ENCODE measurements around the gene GPALPP1. TPM values are rescaled to one million over a fixed set of nuclear protein-coding genes. Genes with fewer than 3 reads are reported as not detected.

Gene GPALPP1
- total RNA-seq, 1 donor from 2014 or later, result 20.9 TPM

DNA sequence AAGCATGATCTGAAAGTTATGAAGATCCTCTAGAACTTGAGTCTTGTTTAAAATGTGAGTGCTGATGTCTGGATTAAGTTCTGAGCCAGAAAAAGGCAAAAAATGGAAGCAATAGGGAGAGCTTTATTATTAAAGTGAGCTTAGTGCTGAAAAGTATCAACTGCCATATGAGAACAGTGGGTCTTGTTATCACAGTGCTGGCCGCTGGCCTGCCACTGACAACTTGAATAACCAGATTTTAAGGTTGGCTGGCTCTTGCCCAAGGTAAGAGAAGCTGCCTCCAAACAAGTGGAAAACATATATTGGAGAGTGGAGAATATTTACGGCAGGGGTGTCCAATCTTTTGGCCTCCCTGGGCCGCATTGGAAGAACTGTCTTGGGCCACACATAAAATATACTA lies 33.9 kb upstream of the GPALPP1 start:
- Histone ChIP-seq H3K4me3 (no peak overlapping the region), H3K36me3 (no peaks in the 10 kb centered on the region), H3K27ac (no peak overlapping the region), H3K9me3 (no peaks in the 10 kb centered on the region), H3K27me3 (no peaks in the 10 kb centered on the region), H3K4me1 (no peaks in the 10 kb centered on the region)
- DNase-seq (ENCODE audit: extremely low spot score in 2 of 2), result no peak
- intact Hi-C loops (cut with DNase I), result no loop called here
- TF ChIP-seq POLR2A (IDR thresholded peaks at IDR 0.05) (no peak), POLR2AphosphoS5 (IDR thresholded peaks at IDR 0.05; ENCODE audit: insufficient read depth in 1 of 2, low read depth in 1 of 2) (no peak)
- TF ChIP-seq, protein P1, sequence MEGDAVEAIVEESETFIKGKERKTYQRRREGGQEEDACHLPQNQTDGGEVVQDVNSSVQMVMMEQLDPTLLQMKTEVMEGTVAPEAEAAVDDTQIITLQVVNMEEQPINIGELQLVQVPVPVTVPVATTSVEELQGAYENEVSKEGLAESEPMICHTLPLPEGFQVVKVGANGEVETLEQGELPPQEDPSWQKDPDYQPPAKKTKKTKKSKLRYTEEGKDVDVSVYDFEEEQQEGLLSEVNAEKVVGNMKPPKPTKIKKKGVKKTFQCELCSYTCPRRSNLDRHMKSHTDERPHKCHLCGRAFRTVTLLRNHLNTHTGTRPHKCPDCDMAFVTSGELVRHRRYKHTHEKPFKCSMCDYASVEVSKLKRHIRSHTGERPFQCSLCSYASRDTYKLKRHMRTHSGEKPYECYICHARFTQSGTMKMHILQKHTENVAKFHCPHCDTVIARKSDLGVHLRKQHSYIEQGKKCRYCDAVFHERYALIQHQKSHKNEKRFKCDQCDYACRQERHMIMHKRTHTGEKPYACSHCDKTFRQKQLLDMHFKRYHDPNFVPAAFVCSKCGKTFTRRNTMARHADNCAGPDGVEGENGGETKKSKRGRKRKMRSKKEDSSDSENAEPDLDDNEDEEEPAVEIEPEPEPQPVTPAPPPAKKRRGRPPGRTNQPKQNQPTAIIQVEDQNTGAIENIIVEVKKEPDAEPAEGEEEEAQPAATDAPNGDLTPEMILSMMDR (IDR thresholded peaks at IDR 0.05), result no peak

DNA sequence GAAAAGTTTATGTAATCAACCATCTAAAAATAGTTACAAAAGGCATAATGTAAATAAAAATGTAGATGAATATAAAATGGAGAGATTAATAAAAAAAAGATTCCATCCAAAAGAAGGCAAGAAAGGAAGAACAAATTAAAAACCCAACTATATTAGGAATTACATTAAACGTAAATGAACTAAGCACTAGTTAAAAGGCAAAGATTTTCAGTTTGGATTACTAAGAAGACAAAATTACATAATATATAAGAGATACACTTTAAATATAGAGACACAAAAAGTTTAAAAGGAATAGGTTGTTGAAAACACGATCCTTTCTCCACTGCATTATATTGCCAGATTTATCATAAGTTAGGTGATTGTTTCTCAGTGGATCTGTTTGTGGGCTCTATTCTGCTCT lies 27.3 kb upstream of the GPALPP1 start:
- Histone ChIP-seq H3K27me3 (no peaks in the 10 kb centered on the region), H3K27ac (no peak overlapping the region), H3K4me3 (no peak overlapping the region), H3K36me3 (peaks cover 4 to 33% of the 10 kb centered on the region in 2 donors), H3K9me3 (peaks cover 7% of the 10 kb centered on the region), H3K4me1 (no peaks in the 10 kb centered on the region)
- TF ChIP-seq POLR2A (IDR thresholded peaks at IDR 0.05), result no peak
- TF ChIP-seq, protein P1 (IDR thresholded peaks at IDR 0.05), result no peak
- TF ChIP-seq POLR2AphosphoS5 (IDR thresholded peaks at IDR 0.05; ENCODE audit: insufficient read depth in 1 of 2, low read depth in 1 of 2), result no peak
- no peak for DNase-seq (ENCODE audit: extremely low spot score in 2 of 2)
- intact Hi-C loops (cut with DNase I), result loop anchor here (10.0 kb wide), 1 partner anchor 477 kb away; no protein-coding TSS in a partner anchor

DNA sequence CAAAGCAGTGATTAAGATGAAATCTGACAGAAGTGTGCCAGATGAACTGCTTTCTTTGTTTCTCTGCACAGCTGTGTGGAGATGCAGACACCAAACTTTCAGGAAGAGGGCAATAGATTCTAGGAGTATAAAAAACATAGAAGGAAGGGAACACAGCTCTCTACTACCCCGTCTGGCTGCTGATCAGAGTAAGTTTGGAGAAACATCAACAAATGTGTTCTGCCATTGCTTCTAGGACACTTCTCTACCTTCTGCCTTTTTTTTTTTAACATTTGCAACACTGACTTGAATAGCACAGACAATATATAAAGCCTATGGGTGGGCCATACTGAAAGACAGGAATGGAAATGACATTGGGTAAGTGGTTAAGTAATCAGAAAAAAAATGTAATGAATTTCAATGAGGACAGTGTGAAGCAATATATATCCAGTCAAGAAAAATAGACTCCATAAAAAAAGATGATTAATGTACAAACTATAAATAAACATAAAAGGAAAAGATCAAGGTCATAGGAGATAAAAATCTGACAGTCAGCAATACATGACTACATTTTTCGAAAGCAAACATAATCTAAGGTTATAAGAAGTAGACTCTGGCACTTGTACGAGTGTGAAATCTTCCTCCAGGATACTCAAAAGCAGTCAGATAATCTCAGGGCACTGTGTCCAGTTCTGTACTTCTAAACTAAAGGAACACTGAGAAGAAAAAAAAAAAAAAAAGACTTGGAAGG lies 21.5 kb upstream of the GPALPP1 start:
- Histone ChIP-seq H3K27me3 (no peaks in the 10 kb centered on the region), H3K9me3 (no peaks in the 10 kb centered on the region), H3K4me3 (no peak overlapping the region), H3K27ac (peak overlapping the region; percentile 28), H3K36me3 (peaks cover 0 to 24% of the 10 kb centered on the region in 2 donors), H3K4me1 (peaks cover 4% of the 10 kb centered on the region)
- TF ChIP-seq, protein P1 (IDR thresholded peaks at IDR 0.05), result no peak
- intact Hi-C loops (cut with DNase I), result loop anchor here (5.0 to 10.0 kb wide), 2 partner anchors 46 to 483 kb away; no protein-coding TSS in a partner anchor
- no peak for DNase-seq (ENCODE audit: extremely low spot score in 2 of 2)

DNA sequence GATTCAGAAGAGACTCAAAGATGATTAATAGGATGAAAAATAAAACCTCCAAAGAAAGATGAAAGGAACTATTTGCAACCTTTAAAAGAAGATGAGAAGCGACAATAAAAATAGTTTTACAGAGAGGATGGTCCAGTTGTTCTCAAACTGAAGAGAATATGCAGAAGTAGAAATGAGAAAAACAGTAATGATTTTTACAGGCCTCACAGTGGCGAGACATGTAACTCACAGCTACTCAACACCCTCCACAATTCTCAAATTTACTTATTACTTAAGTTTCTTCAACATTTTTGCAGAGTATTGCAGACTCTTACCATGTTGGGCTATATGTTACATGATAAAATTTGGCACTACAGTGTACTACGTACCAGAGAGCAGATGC lies 20.9 kb upstream of the GPALPP1 start:
- peaks cover 4% of the 10 kb centered on the region for H3K4me1 ChIP-seq
- TF ChIP-seq POLR2AphosphoS5 (IDR thresholded peaks at IDR 0.05; ENCODE audit: insufficient read depth in 1 of 2, low read depth in 1 of 2), result no peak
- TF ChIP-seq, protein P1 (IDR thresholded peaks at IDR 0.05), result no peak
- TF ChIP-seq POLR2A (IDR thresholded peaks at IDR 0.05), result no peak
- peaks cover 0 to 20% of the 10 kb centered on the region in 2 donors for H3K36me3 ChIP-seq
- intact Hi-C loops (cut with DNase I), result loop anchor here (5.0 to 10.0 kb wide), 2 partner anchors 46 to 484 kb away; no protein-coding TSS in a partner anchor
- no peaks in the 10 kb centered on the region for H3K27me3 ChIP-seq
- H3K27ac ChIP-seq, result peak overlapping the region; percentile 28
- no peak for DNase-seq (ENCODE audit: extremely low spot score in 2 of 2)
- no peaks in the 10 kb centered on the region for H3K9me3 ChIP-seq
- H3K4me3 ChIP-seq, result no peak overlapping the region
